KOPT-K1 (cell line): Measurements from ENCODE around the gene TSPAN17.

Experiments
- H3K27ac ChIP-seq: fragments of 200-600 bp; sonication (generic); 2 replicates; pipeline ENCODE4 v1.5.1; 2016; ENCODE audit warnings: antibody characterized with exemption, mild to moderate bottlenecking, low read depth, low read length; ENCODE audit not compliant: poor library complexity, severe bottlenecking
- H3K36me3 ChIP-seq: fragments of 200-600 bp; sonication (generic); 2 replicates; pipeline ENCODE4 v1.5.1; 2017; ENCODE audit warnings: antibody characterized with exemption, mild to moderate bottlenecking, low read length, moderate library complexity; ENCODE audit not compliant: insufficient read depth
- H3K9me3 ChIP-seq: fragments of 200-600 bp; sonication (generic); 2 replicates; pipeline ENCODE4 v1.5.1; 2017; ENCODE audit warnings: antibody characterized with exemption, low read length, mild to moderate bottlenecking; ENCODE audit not compliant: insufficient read depth, poor library complexity, severe bottlenecking

TSPAN17 gene

DNA sequence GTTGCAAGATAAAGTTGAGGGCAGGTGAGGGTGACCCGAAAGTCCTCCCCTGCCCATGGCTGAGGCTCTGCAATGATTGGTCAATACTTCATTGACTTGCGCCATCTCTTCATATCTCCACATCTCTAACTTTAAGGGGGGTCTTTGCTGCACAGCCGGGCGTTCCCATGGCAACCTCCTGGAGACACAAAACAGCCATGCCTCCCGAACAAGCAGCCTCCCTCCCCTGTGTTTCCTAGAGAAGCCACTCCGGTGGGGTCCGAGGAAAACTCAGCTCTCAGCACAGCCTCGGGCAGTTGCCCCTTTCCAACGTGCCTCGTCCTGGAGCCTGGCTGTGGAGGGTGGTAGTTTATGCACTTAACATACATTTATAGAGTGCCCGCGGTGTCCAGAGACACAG lies 57.5 kb downstream of the TSPAN17 start:
- H3K9me3 ChIP-seq, result no peaks in the 10 kb centered on the region
- no peak overlapping the region for H3K27ac ChIP-seq
- no peaks in the 10 kb centered on the region for H3K36me3 ChIP-seq
